SK-MEL-5 (cell line): Measurements from ENCODE around the gene ARMCX1. TPM values are rescaled to one million over a fixed set of nuclear protein-coding genes. Genes with fewer than 3 reads are reported as not detected.
"Not testable (repeated sequence)": the region's sequence is repeated elsewhere in the genome, so short reads cannot be mapped to it uniquely, and the experiment has no call there.

Experiments
- DNase-seq: peaks from one replicate; pipeline ENCODE4 v3.0.0-alpha.2; 2016; ENCODE audit warnings: low read depth, low spot score
- in situ Hi-C: cut with HindIII; loops from 2 replicates; pipeline ENCODE4 v1.10.0; 2016; ENCODE audit warnings: low sequenced_read_pairs, high pct_unique_total_duplicates, low pct_unique_long_range_greater_than_20kb
- polyA plus RNA-seq, 2 experiments: library from polyadenylated mRNA; depleted of rRNA; stranded (reverse); fragments of >200 nt; gene quantifications; 2 replicates each; pipeline ENCODE4 v1.2.3, GENCODE V29; 2015
- total RNA-seq: library from RNA; depleted of rRNA; stranded (reverse); fragments of >200 nt; shearing (Covaris generic); gene quantifications from 2 replicates; pipeline ENCODE4 v1.2.3, GENCODE V29; 2014; rRNA removed

ARMCX1 gene
- 27.2 and 30.8 TPM in 2 replicates for total RNA-seq
- polyA plus RNA-seq (2015; cell fraction: cytosol; rRNA removed): 10.7 and 12.7 TPM in 2 replicates
- polyA plus RNA-seq (2015; cell fraction: nucleus; rRNA removed): 8.8 and 9.6 TPM in 2 replicates

- in situ Hi-C loops: no loop called here
- peak; percentile 58 for DNase-seq
Measured at GRCh38 chrX:101550362-101550750, at the start of gene ARMCX1. Gene ARMCX1, plus strand, starts transcription at chrX:101550547. Its CDS starts 2,384 bp downstream, at chrX:101552931.

- DNase-seq, in situ Hi-C loops: not testable (repeated sequence)
Measured at GRCh38 chrX:101502929-101503328, 47.4 kb upstream of the ARMCX1 start.

- in situ Hi-C loops: no loop called here
- no peak for DNase-seq
Measured at GRCh38 chrX:101507372-101507771, 43.0 kb upstream of the ARMCX1 start.

- in situ Hi-C loops: no loop called here
Measured at GRCh38 chrX:101507986-101508385, 42.4 kb upstream of the ARMCX1 start.

GRCh38 chrX:101530944-101531343 is 19.4 kb upstream of the ARMCX1 start:
- in situ Hi-C loops: no loop called here
- DNase-seq: no peak

More at GRCh38 chrX:101507986-101508385, 42.4 kb upstream of the ARMCX1 start:
- no peak for DNase-seq

- in situ Hi-C loops: no loop called here
- no peak for DNase-seq
Measured at GRCh38 chrX:101539116-101539515, 11.2 kb upstream of the ARMCX1 start.

GRCh38 chrX:101550751-101551379 is 518 bp downstream of the ARMCX1 start:
- in situ Hi-C loops: no loop called here
- peak; percentile 38 for DNase-seq

GRCh38 chrX:101551380-101551767 is 1.0 kb downstream of the ARMCX1 start:
- no peak for DNase-seq
- in situ Hi-C loops: no loop called here

GRCh38 chrX:101552714-101553113 is 2.4 kb downstream of the ARMCX1 start:
- in situ Hi-C loops: no loop called here
- no peak for DNase-seq

- no peak for DNase-seq
- in situ Hi-C loops: no loop called here
Measured at GRCh38 chrX:101564651-101565050, 14.3 kb downstream of the ARMCX1 start.

- in situ Hi-C loops: no loop called here
- DNase-seq: peak; percentile 84
Measured at GRCh38 chrX:101595739-101596419, 45.5 kb downstream of the ARMCX1 start.

- in situ Hi-C loops, DNase-seq: not testable (repeated sequence)
Measured at GRCh38 chrX:101599592-101599991, 49.2 kb downstream of the ARMCX1 start.

GRCh38 chrX:101602077-101602476 is 51.7 kb downstream of the ARMCX1 start:
- no peak for DNase-seq
- in situ Hi-C loops: no loop called here

Other genes starting within 250 kb of the ARMCX1 start
- 5.8 and 7.0 TPM in 2 replicates for gene TIMM8A, start 201.8 kb upstream of the ARMCX1 start, total RNA-seq
- gene BTK, start 164.4 kb upstream of the ARMCX1 start, total RNA-seq: 1.3 and 2.9 TPM in 2 replicates
- 2,136 and 2,368 TPM in 2 replicates for gene RPL36A, start 159.5 kb upstream of the ARMCX1 start, total RNA-seq
- gene GLA, start 142.6 kb upstream of the ARMCX1 start, total RNA-seq: 201 and 207 TPM in 2 replicates
- 70.7 and 79.3 TPM in 2 replicates for gene HNRNPH2, start 142.3 kb upstream of the ARMCX1 start, total RNA-seq
- 0.90 and 0.93 TPM in 2 replicates for gene ARMCX4, start 65.1 kb upstream of the ARMCX1 start, total RNA-seq
- gene ARMCX6, start 67.5 kb downstream of the ARMCX1 start, total RNA-seq: 46.1 and 49.6 TPM in 2 replicates
- 62.2 and 64.6 TPM in 2 replicates for gene ARMCX3, start 72.6 kb downstream of the ARMCX1 start, total RNA-seq
- 40.8 and 43.2 TPM in 2 replicates for gene ARMCX2, start 109.3 kb downstream of the ARMCX1 start, total RNA-seq